ENCODE measurements around the gene CTSE. TPM values are rescaled to one million over a fixed set of nuclear protein-coding genes. Genes with fewer than 3 reads are reported as not detected.

The CTSE gene
- total RNA-seq, 1 experiment from 2014 or later: not detected

DNA sequence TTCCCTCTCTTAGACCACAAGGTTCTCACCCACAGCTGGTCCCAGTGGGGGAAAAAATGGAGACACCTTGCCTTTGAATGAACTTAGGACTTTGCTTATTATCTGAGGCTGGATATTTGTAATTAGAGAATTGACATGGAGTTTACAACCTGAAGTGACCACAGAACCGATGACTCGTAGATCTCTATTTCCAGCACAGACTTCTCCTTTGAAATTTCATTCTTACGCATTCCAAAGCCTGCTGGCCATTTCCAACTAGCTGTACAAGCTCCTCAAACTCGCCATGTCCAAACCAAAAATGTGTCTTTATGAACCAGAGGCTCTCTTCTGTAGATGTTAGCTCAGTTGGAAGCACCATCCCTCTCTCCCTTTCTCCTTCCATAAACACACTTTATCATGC lies 32.5 kb downstream of the CTSE start:
- DNase-seq (ENCODE audit: low read depth): no peak

DNA sequence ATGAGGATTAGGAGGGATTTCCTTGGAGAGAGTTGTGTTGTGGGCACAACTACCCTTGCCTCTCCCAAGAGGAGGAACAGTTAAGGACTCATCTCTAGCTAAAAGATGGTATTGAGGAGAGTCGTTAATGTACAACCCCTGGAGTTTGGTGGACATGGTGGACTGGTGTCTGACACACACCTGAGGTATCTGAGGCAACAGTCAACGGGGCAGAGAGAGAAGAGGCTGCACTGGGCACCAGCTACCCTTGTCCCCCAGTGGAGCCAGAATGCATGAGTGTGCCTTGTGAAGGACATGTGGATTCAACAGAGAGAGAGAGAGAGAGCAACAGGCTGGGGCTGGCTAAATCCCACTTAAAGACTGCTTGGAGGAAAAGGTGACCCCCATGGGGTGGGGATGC lies 33.5 kb downstream of the CTSE start:
- DNase-seq (ENCODE audit: low read depth): no peak

DNA sequence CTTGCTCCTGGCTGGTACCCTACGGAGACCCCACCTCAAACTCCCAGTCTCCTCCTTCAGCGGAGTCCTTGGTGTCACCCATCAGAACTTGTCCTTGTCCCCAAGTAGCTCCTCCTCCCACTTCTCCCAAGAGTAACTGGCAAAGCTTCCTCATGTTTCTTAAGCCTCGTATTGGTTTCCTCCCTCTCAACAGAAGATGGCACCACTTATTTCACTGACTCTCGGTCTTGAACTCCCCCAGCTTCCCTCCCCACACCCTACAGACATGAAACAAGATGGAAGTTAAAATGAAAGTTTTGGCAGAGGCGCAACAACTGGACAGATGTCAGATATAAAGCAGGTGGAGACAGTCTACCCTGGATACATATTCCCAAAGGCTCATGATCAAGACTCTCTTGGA lies 33.9 kb downstream of the CTSE start:
- no peak for DNase-seq (ENCODE audit: low read depth)

DNA sequence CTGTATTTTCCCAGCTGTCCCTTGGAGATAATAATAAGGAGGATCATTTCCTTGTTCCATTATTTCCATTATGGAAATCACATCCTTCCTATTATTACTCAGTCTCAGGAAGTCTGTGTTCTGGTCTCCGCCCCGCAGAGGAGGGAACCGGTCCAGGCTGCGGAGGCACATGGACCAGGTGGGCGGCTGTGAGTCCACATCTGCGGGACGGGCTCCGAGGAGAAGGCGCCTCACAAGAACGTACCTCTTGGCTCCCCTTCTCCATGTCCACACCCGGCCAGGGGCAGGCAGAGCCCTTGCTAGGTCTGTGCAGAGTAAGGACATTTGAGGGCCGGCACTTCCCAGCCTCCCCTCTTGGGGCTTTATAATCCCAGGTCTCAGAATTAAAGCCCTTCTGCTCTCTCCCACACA lies 35.1 kb downstream of the CTSE start:
- DNase-seq (ENCODE audit: low read depth): no peak

DNA sequence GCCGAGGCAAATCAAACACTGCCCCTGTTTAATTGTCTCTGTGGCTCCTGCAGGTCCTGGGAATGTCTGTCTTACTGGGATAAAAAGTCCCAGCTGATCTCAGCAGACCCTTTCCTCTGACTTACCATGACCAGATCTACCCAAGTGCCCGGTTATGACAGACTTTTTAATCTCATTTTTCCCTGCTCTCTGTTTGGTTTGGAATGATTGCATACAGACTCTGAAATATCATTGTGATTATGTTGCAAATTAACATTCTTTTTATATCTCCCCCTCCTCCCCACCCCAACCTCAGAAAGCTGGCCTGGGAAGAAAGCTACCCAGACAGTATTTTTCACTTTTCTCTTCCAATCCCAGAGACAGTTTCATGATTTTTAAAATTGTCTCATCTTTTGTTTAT lies 36.8 kb downstream of the CTSE start:
- DNase-seq (ENCODE audit: low read depth): no peak

DNA sequence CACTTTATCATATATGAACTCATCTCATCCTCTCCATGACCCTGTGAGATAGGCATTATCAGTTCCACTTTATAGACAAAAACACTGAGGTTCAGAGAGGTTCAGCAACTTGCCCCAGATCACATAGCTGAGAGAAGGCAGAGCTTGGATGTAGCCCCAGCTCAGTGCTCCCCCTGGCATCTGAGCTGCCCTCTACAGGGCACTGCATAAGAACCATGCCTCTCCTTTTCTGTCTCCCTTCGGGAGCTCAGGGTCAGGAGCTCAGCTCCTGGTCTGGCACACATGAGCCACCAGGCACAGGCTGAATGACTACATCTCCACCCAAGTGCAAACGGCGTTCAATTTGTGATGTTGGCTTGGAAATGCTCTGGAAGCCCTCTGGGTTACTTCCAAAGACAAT lies 37.4 kb downstream of the CTSE start:
- no peak for DNase-seq (ENCODE audit: low read depth)

DNA sequence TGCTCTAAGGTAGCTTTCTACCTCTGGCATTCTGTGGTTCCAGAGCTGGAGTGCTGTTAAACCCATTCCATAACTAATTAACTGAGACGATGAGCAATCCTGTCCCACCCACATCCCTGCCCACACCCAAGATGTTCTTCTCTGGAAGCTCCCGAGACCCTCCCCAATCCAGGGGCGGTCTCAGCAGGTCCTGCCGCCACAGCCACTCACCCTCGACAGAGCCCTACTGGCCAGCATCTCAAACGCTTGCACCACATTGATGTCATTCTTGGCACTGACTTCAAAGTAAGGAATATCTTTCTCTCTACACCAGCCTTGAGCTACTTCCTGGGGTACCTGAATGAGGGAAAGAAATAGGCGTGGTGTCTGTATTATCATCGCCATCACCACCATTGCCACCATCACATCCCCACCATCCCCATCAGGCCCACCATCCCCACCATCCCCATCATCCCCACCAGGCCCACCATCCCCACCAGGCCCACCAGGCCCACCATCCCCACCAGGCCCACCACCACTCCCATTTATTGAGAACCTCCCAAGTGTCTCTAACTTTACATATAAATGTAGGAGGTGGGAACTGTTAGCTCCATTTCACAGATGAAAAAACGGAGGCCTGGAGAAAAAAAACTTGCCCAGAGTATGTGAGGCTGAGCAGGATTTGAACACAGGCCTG lies 38.2 kb downstream of the CTSE start:
- no peak for DNase-seq (ENCODE audit: low read depth)

DNA sequence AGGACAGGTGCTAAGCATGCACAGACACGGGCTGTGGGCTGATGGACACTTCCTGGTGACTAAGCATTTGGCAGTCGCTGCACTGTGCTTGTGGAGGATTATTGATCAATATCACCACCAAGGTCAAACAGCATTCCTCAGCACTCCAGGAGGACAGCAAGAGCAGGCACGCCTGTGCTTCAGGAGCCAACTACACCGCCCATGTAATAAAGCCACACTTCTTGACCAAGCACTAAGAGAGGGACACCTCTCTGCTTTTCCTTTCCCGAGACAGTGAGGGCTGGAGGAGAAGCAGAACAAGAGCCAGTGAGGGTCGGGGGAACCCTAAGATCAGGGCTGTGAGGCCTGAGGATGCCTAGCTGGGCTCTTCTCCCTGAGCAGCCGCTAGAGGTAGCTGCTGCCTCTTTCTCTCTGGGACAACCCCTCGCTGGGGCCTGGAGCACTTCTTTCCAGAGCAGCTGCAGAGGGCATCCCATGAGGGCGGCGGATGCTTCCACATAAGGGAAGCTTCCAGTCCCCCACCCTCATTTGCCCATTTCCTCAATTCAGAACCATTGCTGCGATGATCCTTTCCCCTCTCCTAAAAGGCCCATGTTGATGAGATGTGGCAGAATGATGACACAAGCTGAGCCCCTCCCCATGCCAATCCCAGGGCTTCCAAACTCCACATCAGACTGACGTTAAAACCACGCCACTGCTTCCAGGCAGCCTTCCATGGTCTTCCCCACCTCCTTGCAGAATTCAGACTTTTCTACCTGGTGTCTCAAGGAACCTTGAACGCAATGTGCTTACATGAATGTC lies 39.6 kb downstream of the CTSE start:
- DNase-seq (ENCODE audit: low read depth): peak; percentile 58

DNA sequence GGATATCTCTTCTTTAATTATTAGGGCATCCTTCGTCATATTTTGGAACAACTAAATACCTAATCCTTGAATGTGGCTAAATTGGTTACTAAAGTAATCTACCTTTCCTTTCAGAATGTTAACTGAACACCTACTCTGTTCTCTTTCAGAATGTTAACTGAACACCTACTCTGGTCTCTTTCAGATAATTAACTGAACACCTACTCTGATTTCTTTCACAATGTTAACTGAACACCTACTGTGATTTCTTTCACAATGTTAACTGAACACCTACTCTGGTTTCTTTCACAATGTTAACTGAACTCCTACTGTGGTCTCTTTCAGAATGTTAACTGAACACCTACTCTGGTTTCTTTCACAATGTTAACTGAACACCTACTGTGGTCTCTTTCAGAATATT lies 42.4 kb downstream of the CTSE start:
- DNase-seq (ENCODE audit: low read depth): no peak

DNA sequence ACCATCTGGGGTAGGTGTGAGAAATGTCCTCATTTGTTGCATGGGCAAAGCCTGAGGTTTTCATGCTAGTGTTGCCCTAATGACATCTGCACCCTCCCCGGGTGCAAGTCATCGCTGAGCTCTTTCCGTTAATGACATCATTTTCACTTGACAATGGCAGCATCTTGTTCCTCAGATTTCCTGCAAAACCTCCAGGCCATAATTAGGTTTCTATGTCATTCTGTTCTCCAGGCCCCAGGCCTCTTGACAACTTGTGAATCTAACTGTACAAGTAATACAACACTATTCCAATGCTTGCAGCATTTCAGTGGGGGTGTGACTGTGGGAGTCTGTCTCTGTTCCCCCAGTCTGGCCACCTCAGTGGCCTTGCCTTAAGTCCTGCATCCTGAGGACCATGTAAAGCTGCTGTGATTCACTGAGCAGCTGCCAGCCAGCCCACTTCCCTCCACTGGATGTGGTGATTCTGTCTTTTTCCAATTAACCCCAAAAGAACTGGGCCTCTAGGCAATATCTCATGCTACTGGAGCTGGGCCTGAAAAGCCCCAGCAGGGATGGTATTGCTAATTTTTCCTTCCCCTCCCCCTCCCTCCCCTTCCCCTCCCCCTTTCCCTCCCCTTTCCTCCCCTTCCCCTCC lies 43.3 kb downstream of the CTSE start:
- no peak for DNase-seq (ENCODE audit: low read depth)

DNA sequence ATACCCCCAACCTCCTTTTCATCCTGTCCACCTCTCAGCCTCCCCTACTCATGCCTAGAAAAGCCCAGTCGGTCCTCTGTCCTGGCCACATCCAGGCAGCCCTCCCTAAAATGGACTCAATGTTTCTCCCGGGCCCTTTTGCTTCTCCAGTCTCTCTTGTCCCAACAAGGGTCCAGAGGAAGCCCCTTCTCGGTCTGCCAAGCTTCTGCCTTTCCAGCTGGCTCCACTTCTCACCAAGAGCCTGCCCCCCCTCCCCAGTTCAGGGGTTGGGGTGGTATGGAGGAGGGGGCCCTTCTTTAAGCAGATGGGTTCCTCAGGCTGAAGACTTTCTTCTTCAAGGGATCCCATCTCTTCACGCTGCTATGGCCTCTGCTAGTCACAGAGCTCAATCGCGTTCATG lies 44.4 kb downstream of the CTSE start:
- no peak for DNase-seq (ENCODE audit: low read depth)

DNA sequence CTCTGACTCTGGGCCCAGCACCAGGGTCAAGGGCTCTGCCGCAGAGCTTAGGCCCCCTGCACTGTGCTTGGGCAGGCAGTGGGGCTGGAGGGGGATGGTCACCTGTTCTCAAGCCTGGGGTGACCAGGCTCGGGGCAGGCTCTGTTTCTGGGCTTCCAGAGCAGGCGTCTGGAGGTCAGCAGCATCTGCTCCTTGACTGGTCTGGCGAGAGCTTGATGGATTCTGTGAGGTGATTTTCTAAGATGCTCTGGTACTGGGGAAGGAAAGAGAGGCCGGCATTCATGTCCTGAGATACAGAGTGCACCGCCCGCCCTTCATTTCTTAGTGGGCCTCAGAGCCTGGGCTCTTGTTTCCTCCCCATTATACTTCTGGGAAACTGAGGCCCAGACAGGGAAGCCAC lies 45.0 kb downstream of the CTSE start:
- no peak for DNase-seq (ENCODE audit: low read depth)

DNA sequence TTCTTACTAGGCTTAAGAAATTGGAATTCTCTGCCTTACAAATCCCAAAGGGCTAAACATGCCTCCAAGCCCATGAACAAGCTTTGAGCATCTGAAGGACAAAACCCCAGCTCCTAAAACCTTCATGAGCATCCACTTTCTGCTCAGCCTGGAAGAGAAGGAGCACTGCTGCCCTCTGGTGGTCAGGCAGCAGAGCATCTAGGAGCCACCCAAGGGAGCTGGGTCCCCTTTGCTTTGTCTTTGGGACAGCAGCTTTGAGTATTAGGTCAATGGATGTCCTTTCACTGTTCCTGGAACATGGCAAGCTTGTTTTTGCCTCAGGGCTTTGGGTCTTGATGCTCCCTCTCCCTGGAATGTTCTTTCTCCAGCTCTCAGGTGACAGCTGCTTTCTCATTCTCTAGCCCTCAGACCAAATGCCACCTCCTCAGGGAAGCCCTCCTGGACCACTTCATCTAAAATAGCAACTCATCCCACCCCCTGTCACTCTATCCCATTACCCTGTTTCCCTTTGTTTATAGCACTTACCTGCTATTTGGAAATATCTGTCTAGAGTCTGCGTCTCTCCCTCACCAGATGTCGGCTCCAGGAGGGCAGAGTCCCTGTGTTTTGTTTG lies 46.2 kb downstream of the CTSE start:
- DNase-seq (ENCODE audit: low read depth): peak; percentile 78

DNA sequence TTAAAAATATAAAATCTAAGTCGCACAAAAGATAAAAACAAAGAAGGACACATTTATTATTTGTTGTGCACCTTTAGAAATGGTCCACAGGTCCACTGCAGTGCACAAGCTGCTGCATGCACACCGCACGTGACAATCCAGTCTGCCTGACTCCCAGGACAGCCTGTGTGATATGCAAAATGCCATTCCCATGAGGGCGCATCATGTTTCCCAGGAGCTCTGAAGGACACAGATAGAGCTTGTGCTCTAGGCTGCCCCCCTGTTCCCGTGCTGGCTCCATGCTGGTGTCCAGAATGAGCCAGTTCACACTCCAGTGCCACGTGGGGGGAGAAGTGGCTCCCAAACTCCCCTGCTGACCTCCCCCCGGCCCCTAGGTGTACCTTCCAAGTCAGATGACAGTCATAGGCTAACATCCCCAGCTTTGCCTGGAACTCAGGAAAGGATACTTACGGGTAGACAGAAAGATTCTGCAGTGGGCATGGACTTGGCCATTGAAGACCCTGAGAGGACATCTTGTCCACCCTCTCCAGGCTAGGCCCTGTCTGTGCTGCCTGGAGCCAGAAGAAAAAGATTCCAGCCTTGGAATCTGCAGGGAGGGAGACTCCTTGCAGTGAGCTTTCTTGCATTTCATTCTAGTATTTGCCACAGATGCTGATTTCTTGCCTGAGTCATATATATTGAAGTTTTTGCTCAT lies 46.8 kb downstream of the CTSE start:
- DNase-seq (ENCODE audit: low read depth): peak; percentile 75

DNA sequence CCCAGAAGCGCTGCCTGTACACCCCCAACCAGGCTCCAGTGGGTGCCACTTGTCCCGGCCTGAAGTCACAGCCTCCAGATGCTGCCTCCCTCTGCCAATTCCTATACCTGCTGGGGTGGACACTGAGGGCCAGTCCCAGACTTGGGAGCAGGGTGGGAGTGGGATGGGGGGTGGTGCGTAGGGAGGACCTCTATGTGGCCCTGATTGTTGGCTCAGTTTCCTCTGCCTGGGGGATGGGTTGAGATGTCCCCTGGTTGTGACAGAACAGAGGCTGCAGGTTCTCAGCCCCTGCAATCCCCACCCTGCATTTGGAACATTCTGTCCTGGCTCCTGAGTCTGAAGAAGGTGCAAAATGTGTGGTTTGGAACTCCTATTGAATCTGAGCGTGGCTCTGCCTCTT lies 47.7 kb downstream of the CTSE start:
- no peak for DNase-seq (ENCODE audit: low read depth)

DNA sequence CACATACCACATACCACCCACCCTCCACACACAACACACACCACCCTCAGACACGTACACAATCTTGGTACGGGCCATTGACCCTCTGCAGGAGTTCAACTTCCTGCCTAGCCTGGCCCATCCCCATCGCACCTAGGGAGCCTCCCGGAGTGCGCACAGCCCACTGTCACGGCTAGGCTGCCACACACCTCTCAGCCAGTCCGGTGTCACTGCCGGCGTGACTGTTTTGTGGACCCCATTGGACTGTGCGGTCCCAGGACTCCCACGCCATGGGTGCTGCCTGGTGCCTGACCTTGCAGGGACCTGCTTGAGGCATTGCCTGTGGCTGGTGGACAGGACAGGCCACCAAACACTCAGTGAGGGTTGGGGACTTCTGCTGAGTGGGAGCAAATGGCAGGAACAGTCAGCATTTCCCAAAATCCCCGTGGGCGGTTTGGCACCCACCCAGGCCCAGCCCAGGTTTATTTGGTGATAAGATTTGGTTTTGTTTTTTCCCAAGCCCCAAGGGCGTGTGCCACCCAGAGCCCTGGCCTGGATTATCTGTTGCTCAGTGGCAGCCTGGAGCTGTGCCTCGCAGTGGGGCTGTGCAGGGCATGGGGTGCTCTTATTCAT lies 48.2 kb downstream of the CTSE start:
- peak; percentile 53 for DNase-seq (ENCODE audit: low read depth)

DNA sequence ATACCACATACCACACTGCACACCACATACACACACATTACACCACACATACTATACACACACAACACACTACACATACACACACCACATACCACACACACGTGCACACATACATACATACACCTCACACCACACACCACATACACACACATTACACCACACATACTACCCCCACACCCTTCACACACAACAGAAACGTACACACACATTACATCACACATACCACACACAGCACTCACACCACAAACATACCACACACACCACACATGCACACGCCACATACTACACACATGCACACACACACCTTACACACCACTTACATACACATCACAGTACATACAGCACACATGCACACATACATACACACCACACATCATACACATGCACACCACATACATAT lies 49.0 kb downstream of the CTSE start:
- no peak for DNase-seq (ENCODE audit: low read depth)

DNA sequence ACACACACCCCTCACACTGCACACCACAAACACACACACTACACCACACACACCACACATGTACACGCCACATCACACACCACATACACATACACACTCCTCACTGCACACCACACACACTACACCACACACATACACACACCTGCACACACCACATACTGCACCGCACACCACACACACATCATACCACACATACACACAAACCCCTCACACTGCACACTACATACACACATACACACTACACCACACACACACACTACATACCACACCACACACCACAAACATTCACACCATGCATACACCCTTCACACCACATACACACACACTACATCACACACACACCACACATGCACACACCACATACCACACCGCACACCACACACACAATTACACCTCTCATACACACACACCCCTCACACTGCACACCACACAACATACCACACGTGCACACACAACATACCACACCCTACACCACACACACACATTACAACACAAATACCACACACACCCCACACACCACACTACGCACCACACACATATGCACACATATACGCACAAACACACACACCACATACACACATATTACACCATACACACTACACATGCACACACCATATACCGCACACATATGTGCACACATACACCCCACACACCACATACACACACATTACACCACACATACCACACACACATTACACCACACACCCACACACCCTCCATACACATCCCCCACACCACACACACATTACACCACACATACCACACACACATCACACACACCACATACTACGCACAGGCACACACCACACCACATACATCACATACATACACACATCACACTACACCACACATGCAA lies 50.1 kb downstream of the CTSE start:
- DNase-seq (ENCODE audit: low read depth): no peak

DNA sequence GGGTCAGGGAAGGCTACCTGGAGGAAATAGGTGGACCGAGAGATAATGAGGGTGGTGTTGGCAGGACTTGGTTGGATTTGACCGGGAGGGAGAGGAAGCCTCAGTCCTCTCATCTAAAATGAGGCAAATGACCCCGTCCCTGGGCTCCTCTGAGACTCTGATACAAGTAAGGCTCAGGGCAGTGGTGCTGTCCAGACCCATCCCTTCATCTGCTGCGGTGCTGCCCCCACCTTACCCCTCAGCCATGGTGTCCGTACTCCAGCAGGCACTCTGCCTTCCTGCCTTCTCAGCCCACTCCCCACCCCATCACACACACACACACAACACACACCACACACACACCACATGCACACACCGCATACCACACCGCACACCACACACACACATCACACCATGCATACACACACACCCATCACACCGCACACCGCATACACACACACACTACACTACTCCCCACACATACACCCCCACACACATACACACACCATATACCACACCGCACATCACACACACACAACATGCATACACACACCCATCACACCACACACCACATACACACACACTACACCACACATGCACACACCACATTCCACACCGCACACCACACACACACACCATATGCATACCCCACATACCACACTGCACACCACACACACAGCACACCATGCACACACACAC lies 51.1 kb downstream of the CTSE start:
- DNase-seq (ENCODE audit: low read depth): no peak

DNA sequence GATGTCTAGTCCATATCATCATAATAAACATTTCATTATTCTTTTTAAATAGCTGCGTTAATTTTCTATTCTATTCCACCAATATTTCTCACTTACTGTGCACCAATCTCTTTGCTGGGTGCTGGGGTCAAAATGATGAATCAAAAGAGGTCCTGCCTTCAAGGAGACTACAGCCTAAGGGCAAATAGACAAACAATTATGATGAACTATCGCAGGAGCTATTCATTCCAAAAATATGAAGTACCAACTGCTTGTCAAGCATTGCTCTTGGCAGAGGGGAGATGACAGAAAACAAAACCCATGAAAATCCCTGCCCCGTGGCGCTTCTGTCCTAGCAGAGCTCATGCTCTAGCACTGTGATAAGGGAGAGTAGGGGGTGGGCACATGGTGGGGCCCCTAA lies 51.6 kb downstream of the CTSE start:
- DNase-seq (ENCODE audit: low read depth): peak; percentile 55
